PFSK-1 (cell line): ENCODE measurements around the gene PDCD6IP.

Experiments
- FOXP2 ChIP-seq: optimal IDR thresholded peaks from 2 replicates; pipeline ENCODE3; 2011; ENCODE audit warnings: borderline replicate concordance, control low read depth, inconsistent platforms; ENCODE audit not compliant: insufficient read depth; ENCODE audit errors: extremely low read length, extremely low read depth
- POLR2AphosphoS5 ChIP-seq: IDR thresholded peaks from 2 replicates; pipeline ENCODE4 v1.6.1; 2012; ENCODE audit warnings: low read depth, mild to moderate bottlenecking, control low read depth, low read length, moderate library complexity
- SIN3A ChIP-seq: IDR thresholded peaks from 2 replicates; pipeline ENCODE4 v1.6.1; 2012; ENCODE audit warnings: mild to moderate bottlenecking, low read length, moderate library complexity, borderline replicate concordance; ENCODE audit not compliant: insufficient read depth
- TAF1 ChIP-seq: IDR thresholded peaks from 2 replicates; pipeline ENCODE4 v1.6.1; 2012; ENCODE audit warnings: low read length, control low read depth, borderline replicate concordance; ENCODE audit not compliant: insufficient read depth
- TF ChIP-seq, protein P1 (sequence below), 2 experiments: IDR thresholded peaks; 2 replicates each; pipeline versions ENCODE4 v1.6.1 to v1.8.0; 2011 to 2012; ENCODE audit warnings: low read depth in 2 of 2, low read length in 2 of 2, control low read depth in 1 of 2, inconsistent platforms in 1 of 2, mild to moderate bottlenecking in 1 of 2, moderate library complexity in 1 of 2; ENCODE audit not compliant: insufficient read depth in 1 of 2

Gene PDCD6IP

GRCh38 chr3:33877187-33877586 is 78.8 kb downstream of the PDCD6IP start:
- TF ChIP-seq SIN3A: no peak
- TF ChIP-seq POLR2AphosphoS5: no peak

DNA sequence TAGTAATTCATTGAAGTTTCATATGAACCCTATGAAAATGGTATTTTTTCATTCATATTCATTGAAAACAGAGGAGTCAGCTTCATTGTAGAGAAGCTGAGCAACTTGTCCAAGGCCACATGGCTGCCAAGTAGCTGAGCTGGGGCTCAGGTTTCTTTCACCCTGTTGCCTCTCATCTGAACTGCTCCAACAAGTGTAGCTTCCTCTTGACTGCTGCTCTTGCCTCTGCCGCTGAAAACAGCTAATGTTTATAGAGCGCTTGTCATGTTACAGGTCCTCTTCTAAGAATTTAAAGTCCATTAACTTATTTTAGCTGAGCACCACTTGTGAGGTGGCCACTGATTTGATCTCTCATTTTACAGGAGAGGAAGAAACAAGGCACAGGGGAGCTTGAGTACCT is 81.1 kb downstream of the PDCD6IP start:
- no peak for TF ChIP-seq POLR2AphosphoS5
- no peak for TF ChIP-seq TAF1
- no peak for TF ChIP-seq SIN3A
- no peak for TF ChIP-seq FOXP2
- TF ChIP-seq, protein P1, sequence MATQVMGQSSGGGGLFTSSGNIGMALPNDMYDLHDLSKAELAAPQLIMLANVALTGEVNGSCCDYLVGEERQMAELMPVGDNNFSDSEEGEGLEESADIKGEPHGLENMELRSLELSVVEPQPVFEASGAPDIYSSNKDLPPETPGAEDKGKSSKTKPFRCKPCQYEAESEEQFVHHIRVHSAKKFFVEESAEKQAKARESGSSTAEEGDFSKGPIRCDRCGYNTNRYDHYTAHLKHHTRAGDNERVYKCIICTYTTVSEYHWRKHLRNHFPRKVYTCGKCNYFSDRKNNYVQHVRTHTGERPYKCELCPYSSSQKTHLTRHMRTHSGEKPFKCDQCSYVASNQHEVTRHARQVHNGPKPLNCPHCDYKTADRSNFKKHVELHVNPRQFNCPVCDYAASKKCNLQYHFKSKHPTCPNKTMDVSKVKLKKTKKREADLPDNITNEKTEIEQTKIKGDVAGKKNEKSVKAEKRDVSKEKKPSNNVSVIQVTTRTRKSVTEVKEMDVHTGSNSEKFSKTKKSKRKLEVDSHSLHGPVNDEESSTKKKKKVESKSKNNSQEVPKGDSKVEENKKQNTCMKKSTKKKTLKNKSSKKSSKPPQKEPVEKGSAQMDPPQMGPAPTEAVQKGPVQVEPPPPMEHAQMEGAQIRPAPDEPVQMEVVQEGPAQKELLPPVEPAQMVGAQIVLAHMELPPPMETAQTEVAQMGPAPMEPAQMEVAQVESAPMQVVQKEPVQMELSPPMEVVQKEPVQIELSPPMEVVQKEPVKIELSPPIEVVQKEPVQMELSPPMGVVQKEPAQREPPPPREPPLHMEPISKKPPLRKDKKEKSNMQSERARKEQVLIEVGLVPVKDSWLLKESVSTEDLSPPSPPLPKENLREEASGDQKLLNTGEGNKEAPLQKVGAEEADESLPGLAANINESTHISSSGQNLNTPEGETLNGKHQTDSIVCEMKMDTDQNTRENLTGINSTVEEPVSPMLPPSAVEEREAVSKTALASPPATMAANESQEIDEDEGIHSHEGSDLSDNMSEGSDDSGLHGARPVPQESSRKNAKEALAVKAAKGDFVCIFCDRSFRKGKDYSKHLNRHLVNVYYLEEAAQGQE (IDR thresholded peaks at IDR 0.05; ENCODE audit: insufficient read depth in 1 of 2, low read depth in 2 of 2, low read length in 2 of 2): no peak

GRCh38 chr3:33881156-33882064 is 83.0 kb downstream of the PDCD6IP start:
- no peak for TF ChIP-seq TAF1
- TF ChIP-seq SIN3A: no peak
- TF ChIP-seq POLR2AphosphoS5: no peak
- TF ChIP-seq, protein P1 (IDR thresholded peaks at IDR 0.05; ENCODE audit: insufficient read depth in 1 of 2, low read depth in 2 of 2, low read length in 2 of 2): no peak
- TF ChIP-seq FOXP2: no peak

- TF ChIP-seq POLR2AphosphoS5 (no peak), FOXP2 (no peak), SIN3A (no peak), TAF1 (no peak)
- TF ChIP-seq, protein P1 (IDR thresholded peaks at IDR 0.05; ENCODE audit: insufficient read depth in 1 of 2, low read depth in 2 of 2, low read length in 2 of 2): no peak
These were observed 83.9 kb downstream of the PDCD6IP start for GRCh38 chr3:33882296-33882695.

GRCh38 chr3:33883538-33883950 is 85.1 kb downstream of the PDCD6IP start:
- TF ChIP-seq TAF1 (no peak), SIN3A (no peak)

GRCh38 chr3:33883951-33884561 is 85.6 kb downstream of the PDCD6IP start:
- TF ChIP-seq, protein P1 (IDR thresholded peaks at IDR 0.05; ENCODE audit: insufficient read depth in 1 of 2, low read depth in 2 of 2, low read length in 2 of 2): no peak
- no peak for TF ChIP-seq TAF1
- no peak for TF ChIP-seq POLR2AphosphoS5
- no peak for TF ChIP-seq FOXP2
- no peak for TF ChIP-seq SIN3A
